ENCODE data around the gene SBF2.

Gene SBF2

DNA sequence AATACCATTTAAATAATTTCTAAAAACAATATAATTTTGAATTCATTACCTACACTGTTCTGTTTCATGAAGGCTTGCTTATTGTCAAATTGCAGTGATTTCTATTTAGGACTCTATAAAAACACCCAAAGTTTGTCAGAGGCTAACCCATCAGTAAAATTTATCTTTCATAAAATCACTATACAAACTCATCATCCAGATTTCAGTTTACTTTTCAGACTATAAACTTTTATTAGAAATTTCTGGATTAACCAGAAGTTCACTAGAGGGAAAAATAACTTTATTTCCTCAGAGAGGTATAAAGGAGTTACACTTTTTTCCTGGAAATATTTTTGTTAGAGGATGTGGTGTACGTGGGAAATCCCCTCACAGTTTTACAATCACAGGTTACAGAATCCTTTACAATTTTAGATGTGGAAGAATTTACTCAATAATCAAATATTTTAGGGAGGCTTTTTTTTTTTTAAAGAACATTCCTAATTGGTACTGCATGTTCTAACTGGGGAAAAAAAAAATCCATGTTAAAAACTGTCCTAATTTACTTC lies 453.5 kb downstream of the SBF2 start:
- Histone ChIP-seq H3K36me3 (ENCODE audit: control insufficient read depth, insufficient read depth, low read length) (no peaks in the 10 kb centered on the region), H3K27ac (ENCODE audit: insufficient read depth, low read depth, low read length, poor library complexity, severe bottlenecking) (no peak overlapping the region), H3K4me1 (ENCODE audit: control insufficient read depth, insufficient read depth, low read length) (no peaks in the 10 kb centered on the region), H3K27me3 (ENCODE audit: control insufficient read depth, insufficient read depth, low read length, poor library complexity, severe bottlenecking) (no peaks in the 10 kb centered on the region), H3K9me3 (ENCODE audit: control insufficient read depth, low read length) (no peaks in the 10 kb centered on the region), H3K4me3 (ENCODE audit: insufficient read depth, low read depth, low read length) (no peak overlapping the region)
- no CpG with 5 or more reads among the region's 1 CpG for WGBS, 2 experiments

DNA sequence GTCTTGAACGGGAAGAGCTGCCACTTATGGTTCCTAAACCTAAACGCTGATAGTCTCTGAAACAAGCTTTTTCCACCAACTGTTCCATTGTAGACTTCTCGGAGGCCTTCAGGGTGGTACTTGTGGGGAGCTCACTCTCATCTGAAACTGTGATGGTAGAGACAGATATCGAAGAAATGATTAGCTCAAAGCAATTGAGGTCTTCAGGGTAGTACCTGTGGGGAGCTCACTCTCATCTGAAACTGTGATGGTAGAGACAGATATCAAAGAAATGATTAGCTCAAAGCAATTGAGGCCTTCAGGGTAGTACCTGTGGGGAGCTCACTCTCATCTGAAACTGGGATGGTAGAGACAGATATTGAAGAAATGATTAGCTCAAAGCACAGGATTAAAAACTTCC lies 454.5 kb downstream of the SBF2 start:
- Histone ChIP-seq H3K4me3 (ENCODE audit: insufficient read depth, low read depth, low read length) (no peak overlapping the region), H3K9me3 (ENCODE audit: control insufficient read depth, low read length) (no peaks in the 10 kb centered on the region), H3K36me3 (ENCODE audit: control insufficient read depth, insufficient read depth, low read length) (no peaks in the 10 kb centered on the region), H3K27me3 (ENCODE audit: control insufficient read depth, insufficient read depth, low read length, poor library complexity, severe bottlenecking) (no peaks in the 10 kb centered on the region), H3K4me1 (ENCODE audit: control insufficient read depth, insufficient read depth, low read length) (no peaks in the 10 kb centered on the region), H3K27ac (ENCODE audit: insufficient read depth, low read depth, low read length, poor library complexity, severe bottlenecking) (no peak overlapping the region)
- 93 to 95% methylated on average over 4 of the region's 4 CpGs for WGBS, 2 experiments

DNA sequence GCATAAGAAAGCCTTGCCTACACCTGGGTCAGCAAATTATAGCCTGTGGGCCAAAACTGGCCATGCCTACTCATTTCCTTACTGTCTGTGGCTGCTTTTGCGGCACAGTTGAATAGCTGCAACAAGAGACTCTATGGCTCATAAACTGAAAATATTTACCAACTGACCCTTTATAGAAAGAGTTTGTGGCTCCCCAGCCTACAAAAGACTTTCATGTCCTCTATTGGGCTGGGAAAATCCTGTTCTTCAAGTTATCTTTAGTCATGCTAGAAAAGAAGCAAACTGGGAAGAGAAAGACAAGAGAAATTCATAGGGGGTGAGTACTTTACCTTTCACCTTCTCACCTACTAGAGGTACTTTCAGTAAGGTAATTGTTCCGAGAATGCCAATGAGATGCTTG lies 455.1 kb downstream of the SBF2 start:
- Histone ChIP-seq H3K36me3 (ENCODE audit: control insufficient read depth, insufficient read depth, low read length) (no peaks in the 10 kb centered on the region), H3K27me3 (ENCODE audit: control insufficient read depth, insufficient read depth, low read length, poor library complexity, severe bottlenecking) (no peaks in the 10 kb centered on the region), H3K27ac (ENCODE audit: insufficient read depth, low read depth, low read length, poor library complexity, severe bottlenecking) (no peak overlapping the region), H3K9me3 (ENCODE audit: control insufficient read depth, low read length) (no peaks in the 10 kb centered on the region), H3K4me3 (ENCODE audit: insufficient read depth, low read depth, low read length) (no peak overlapping the region), H3K4me1 (ENCODE audit: control insufficient read depth, insufficient read depth, low read length) (no peaks in the 10 kb centered on the region)
- 91 to 97% methylated on average over 2 of the region's 2 CpGs for WGBS, 2 experiments

DNA sequence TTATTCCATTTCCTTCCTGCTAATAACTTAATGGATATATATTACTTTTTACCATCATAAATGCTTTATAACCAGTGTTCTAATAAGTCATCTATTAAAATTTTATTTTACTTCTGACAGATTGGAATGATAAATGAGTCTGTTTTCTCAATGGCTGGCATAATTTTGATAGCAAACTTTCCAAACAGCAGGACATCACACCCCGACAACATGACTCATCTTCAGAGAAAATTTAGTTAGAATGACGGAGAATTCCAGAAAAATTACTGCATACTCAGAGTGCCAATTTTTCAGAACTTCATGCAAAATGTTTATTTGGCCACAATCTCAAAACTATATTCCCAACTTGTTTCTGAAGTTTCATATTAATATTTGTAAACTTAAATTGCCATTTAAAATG lies 455.8 kb downstream of the SBF2 start:
- Histone ChIP-seq H3K4me3 (ENCODE audit: insufficient read depth, low read depth, low read length) (no peak overlapping the region), H3K4me1 (ENCODE audit: control insufficient read depth, insufficient read depth, low read length) (no peaks in the 10 kb centered on the region), H3K9me3 (ENCODE audit: control insufficient read depth, low read length) (no peaks in the 10 kb centered on the region), H3K36me3 (ENCODE audit: control insufficient read depth, insufficient read depth, low read length) (no peaks in the 10 kb centered on the region), H3K27ac (ENCODE audit: insufficient read depth, low read depth, low read length, poor library complexity, severe bottlenecking) (no peak overlapping the region), H3K27me3 (ENCODE audit: control insufficient read depth, insufficient read depth, low read length, poor library complexity, severe bottlenecking) (no peaks in the 10 kb centered on the region)
- 94 to 98% methylated on average over 2 of the region's 2 CpGs for WGBS, 2 experiments

DNA sequence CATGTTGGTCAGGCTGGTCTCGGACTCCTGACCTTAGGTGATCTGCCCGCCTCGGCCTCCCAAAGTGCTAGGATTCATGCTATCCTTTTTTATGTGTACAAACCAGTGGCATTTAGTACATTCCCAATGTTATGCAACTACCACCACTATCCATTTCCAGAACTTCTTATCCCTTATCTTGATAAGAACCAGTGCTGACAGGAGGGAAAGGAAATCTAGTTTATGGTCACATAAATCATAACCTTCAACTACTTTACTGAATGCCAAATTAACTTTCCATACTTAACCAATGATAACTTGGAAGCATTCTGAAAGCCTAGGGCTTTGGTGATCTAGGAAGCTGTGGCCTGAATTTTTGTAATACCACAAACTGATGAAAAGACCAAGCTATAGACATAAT lies 459.7 kb downstream of the SBF2 start:
- no peak overlapping the region for H3K27ac ChIP-seq (ENCODE audit: insufficient read depth, low read depth, low read length, poor library complexity, severe bottlenecking)
- H3K27me3 ChIP-seq (ENCODE audit: control insufficient read depth, insufficient read depth, low read length, poor library complexity, severe bottlenecking), result no peaks in the 10 kb centered on the region

DNA sequence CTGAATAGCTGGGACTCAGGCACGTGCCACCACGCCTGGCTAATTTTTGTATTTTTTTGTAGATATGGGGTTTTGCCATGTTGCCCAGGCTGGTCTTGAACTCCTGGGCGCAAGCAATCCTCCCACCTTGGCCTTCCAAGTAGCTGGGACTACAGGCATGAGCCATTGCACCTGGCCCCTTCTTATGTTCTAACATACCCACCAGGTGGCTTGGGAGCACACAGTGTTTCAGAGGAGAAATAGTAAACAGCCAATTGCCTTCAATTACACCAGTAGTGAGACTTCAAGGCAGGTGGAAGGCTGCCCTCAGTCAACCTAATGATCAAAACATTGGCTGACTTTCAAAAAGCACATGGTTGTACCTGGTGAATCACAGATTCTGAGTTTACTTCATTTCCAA lies 462.9 kb downstream of the SBF2 start:
- no peak overlapping the region for H3K27ac ChIP-seq (ENCODE audit: insufficient read depth, low read depth, low read length, poor library complexity, severe bottlenecking)
- no peaks in the 10 kb centered on the region for H3K9me3 ChIP-seq (ENCODE audit: control insufficient read depth, low read length)
- H3K27me3 ChIP-seq (ENCODE audit: control insufficient read depth, insufficient read depth, low read length, poor library complexity, severe bottlenecking), result no peaks in the 10 kb centered on the region
- no peaks in the 10 kb centered on the region for H3K4me1 ChIP-seq (ENCODE audit: control insufficient read depth, insufficient read depth, low read length)
- no peak overlapping the region for H3K4me3 ChIP-seq (ENCODE audit: insufficient read depth, low read depth, low read length)
- WGBS, 2 experiments, result 89 to 91% methylated on average over 3 of the region's 3 CpGs
- H3K36me3 ChIP-seq (ENCODE audit: control insufficient read depth, insufficient read depth, low read length), result no peaks in the 10 kb centered on the region

More for the DNA sequence above, 459.7 kb downstream of the SBF2 start:
- no peaks in the 10 kb centered on the region for H3K9me3 ChIP-seq (ENCODE audit: control insufficient read depth, low read length)
- H3K36me3 ChIP-seq (ENCODE audit: control insufficient read depth, insufficient read depth, low read length), result no peaks in the 10 kb centered on the region
- H3K4me1 ChIP-seq (ENCODE audit: control insufficient read depth, insufficient read depth, low read length), result no peaks in the 10 kb centered on the region
- H3K4me3 ChIP-seq (ENCODE audit: insufficient read depth, low read depth, low read length), result no peak overlapping the region
- whole genome bisulfite sequencing, 2 experiments, result 93 to 97% methylated on average over 3 of the region's 3 CpGs

DNA sequence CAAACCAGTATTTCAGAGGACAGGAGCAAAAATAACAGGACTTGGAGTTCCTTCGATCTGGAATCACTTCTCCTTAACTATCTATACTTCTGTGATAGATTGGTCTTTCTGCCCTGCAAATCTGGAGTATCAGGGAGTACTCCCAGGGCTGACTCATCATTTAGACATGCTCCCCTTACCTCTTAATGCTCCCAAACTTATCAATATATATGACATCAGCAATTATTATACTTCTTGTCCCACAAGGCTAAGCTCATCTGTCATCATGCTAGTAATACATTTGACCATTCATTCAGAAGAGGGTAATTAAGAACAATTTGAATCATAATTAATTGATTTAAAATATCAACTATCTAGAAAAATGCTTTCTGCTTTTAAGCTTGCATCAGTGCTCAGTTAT lies 466.3 kb downstream of the SBF2 start:
- no peaks in the 10 kb centered on the region for H3K4me1 ChIP-seq (ENCODE audit: control insufficient read depth, insufficient read depth, low read length)
- H3K36me3 ChIP-seq (ENCODE audit: control insufficient read depth, insufficient read depth, low read length), result no peaks in the 10 kb centered on the region
- WGBS, 2 experiments, result 92 to 100% methylated on average over 1 of the region's 1 CpG

DNA sequence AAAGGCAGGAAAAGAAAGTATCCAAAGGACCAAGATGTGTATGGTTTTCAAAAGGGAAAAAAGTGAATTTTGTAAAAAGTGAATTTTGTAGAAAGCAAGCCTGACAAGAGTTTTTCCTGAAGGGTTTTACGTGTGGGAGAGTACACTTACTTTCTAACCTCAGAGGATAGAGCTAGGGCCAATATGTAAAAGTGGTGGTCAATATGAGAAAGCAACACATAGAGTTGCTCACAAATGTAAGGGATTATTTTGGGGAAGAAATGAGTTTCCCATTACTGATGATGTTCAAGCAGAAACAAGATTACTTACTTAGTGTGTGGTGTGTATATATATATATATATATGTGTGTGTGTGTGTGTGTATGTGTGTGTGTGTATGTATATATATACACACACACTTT lies 467.6 kb downstream of the SBF2 start:
- H3K4me3 ChIP-seq (ENCODE audit: insufficient read depth, low read depth, low read length), result no peak overlapping the region
- H3K9me3 ChIP-seq (ENCODE audit: control insufficient read depth, low read length), result no peaks in the 10 kb centered on the region
- 77 to 88% methylated on average over 1 of the region's 1 CpG for WGBS, 2 experiments
- no peaks in the 10 kb centered on the region for H3K36me3 ChIP-seq (ENCODE audit: control insufficient read depth, insufficient read depth, low read length)
- H3K4me1 ChIP-seq (ENCODE audit: control insufficient read depth, insufficient read depth, low read length), result no peaks in the 10 kb centered on the region
- H3K27me3 ChIP-seq (ENCODE audit: control insufficient read depth, insufficient read depth, low read length, poor library complexity, severe bottlenecking), result no peaks in the 10 kb centered on the region
- no peak overlapping the region for H3K27ac ChIP-seq (ENCODE audit: insufficient read depth, low read depth, low read length, poor library complexity, severe bottlenecking)

More for the DNA sequence above, 466.3 kb downstream of the SBF2 start:
- no peaks in the 10 kb centered on the region for H3K9me3 ChIP-seq (ENCODE audit: control insufficient read depth, low read length)
- H3K27ac ChIP-seq (ENCODE audit: insufficient read depth, low read depth, low read length, poor library complexity, severe bottlenecking), result no peak overlapping the region
- no peak overlapping the region for H3K4me3 ChIP-seq (ENCODE audit: insufficient read depth, low read depth, low read length)
- H3K27me3 ChIP-seq (ENCODE audit: control insufficient read depth, insufficient read depth, low read length, poor library complexity, severe bottlenecking), result no peaks in the 10 kb centered on the region

DNA sequence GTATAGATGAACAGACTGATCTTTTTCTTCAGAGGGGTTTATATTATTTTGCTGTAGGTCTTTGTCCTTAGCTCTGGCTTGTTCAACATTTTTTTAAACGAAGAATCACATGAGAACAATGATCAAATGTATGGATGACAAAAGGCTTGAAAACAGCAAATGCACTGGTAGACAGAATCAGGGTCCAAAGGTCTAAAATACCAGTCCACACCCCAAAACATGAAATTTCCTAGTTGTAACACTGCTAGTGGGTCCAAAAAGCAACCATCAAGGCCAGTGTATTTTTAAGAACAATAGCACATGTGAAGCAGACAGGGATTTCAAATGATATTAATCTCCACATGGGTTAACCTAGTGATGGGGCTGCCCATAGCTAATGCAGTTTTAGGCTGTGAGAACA lies 468.1 kb downstream of the SBF2 start:
- no peak overlapping the region for H3K4me3 ChIP-seq (ENCODE audit: insufficient read depth, low read depth, low read length)
- H3K36me3 ChIP-seq (ENCODE audit: control insufficient read depth, insufficient read depth, low read length), result no peaks in the 10 kb centered on the region
- H3K4me1 ChIP-seq (ENCODE audit: control insufficient read depth, insufficient read depth, low read length), result no peaks in the 10 kb centered on the region
- no peaks in the 10 kb centered on the region for H3K9me3 ChIP-seq (ENCODE audit: control insufficient read depth, low read length)
- WGBS, 2 experiments, result 100% methylated on average over 1 of the region's 1 CpG
- H3K27ac ChIP-seq (ENCODE audit: insufficient read depth, low read depth, low read length, poor library complexity, severe bottlenecking), result no peak overlapping the region
- H3K27me3 ChIP-seq (ENCODE audit: control insufficient read depth, insufficient read depth, low read length, poor library complexity, severe bottlenecking), result no peaks in the 10 kb centered on the region

DNA sequence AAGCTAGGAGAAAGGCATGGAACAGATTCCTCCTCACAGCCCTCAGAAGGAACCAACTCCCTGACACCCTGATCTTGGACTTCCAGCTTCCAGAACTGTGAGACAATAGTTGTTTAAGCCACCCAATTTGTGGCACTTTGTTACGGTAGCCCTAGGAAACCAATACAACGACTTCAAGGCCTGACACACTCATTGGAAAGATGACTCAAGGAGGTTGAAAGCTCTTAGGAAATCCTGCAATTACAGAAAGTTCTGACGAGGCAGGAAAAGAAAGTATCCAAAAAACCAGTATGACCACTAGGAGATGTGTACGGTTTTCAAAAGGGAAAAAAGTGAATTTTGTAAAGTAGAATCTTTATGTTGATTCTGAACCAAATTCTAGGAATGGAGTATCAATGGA lies 468.7 kb downstream of the SBF2 start:
- H3K4me3 ChIP-seq (ENCODE audit: insufficient read depth, low read depth, low read length), result no peak overlapping the region
- H3K36me3 ChIP-seq (ENCODE audit: control insufficient read depth, insufficient read depth, low read length), result no peaks in the 10 kb centered on the region
- H3K9me3 ChIP-seq (ENCODE audit: control insufficient read depth, low read length), result no peaks in the 10 kb centered on the region
- no peaks in the 10 kb centered on the region for H3K4me1 ChIP-seq (ENCODE audit: control insufficient read depth, insufficient read depth, low read length)
- WGBS, 2 experiments, result 95 to 96% methylated on average over 4 of the region's 4 CpGs
- H3K27ac ChIP-seq (ENCODE audit: insufficient read depth, low read depth, low read length, poor library complexity, severe bottlenecking), result no peak overlapping the region
- H3K27me3 ChIP-seq (ENCODE audit: control insufficient read depth, insufficient read depth, low read length, poor library complexity, severe bottlenecking), result no peaks in the 10 kb centered on the region

DNA sequence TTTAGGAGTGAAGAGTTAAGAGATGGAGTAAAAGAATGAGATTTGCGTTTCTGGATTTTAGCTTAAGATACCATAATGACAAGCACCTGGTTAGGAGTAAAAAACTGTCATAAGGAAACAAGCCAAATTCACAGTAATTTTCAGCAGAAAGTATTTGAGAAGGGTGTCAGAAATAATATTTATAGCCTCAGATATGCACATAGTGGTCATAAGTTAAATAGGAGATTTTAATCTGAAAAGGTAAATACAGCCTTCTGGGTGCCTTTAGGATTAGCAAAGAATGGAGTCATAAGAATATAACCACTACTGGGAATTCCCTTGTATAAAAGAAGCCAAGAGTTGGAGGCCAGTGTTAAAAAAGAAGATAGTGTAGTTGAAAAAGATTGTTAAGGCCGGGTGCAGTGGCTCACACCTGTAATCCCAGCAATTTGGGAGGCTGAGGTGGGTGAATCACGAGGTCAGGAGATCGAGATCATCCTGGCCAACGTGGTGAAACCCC lies 470.1 kb downstream of the SBF2 start:
- WGBS, 2 experiments, result 89 to 96% methylated on average over 5 of the region's 5 CpGs
- H3K27ac ChIP-seq (ENCODE audit: insufficient read depth, low read depth, low read length, poor library complexity, severe bottlenecking), result no peak overlapping the region

More for the DNA sequence above, 470.1 kb downstream of the SBF2 start:
- Histone ChIP-seq H3K9me3 (ENCODE audit: control insufficient read depth, low read length) (no peaks in the 10 kb centered on the region), H3K36me3 (ENCODE audit: control insufficient read depth, insufficient read depth, low read length) (no peaks in the 10 kb centered on the region), H3K4me1 (ENCODE audit: control insufficient read depth, insufficient read depth, low read length) (no peaks in the 10 kb centered on the region), H3K4me3 (ENCODE audit: insufficient read depth, low read depth, low read length) (no peak overlapping the region), H3K27me3 (ENCODE audit: control insufficient read depth, insufficient read depth, low read length, poor library complexity, severe bottlenecking) (no peaks in the 10 kb centered on the region)

All from ectodermal cell (in vitro differentiated cells).